HG03280 (cell line): ENCODE measurements around the gene CATSPERD.

Source experiments
- ATAC-seq: cut with Tn5 transposase; IDR thresholded peaks from one replicate; pipeline ENCODE4 v1.9.1; 2021; ENCODE audit warnings: mild to moderate bottlenecking, moderate library complexity; ENCODE audit not compliant: unreplicated experiment

The CATSPERD gene, protein sequence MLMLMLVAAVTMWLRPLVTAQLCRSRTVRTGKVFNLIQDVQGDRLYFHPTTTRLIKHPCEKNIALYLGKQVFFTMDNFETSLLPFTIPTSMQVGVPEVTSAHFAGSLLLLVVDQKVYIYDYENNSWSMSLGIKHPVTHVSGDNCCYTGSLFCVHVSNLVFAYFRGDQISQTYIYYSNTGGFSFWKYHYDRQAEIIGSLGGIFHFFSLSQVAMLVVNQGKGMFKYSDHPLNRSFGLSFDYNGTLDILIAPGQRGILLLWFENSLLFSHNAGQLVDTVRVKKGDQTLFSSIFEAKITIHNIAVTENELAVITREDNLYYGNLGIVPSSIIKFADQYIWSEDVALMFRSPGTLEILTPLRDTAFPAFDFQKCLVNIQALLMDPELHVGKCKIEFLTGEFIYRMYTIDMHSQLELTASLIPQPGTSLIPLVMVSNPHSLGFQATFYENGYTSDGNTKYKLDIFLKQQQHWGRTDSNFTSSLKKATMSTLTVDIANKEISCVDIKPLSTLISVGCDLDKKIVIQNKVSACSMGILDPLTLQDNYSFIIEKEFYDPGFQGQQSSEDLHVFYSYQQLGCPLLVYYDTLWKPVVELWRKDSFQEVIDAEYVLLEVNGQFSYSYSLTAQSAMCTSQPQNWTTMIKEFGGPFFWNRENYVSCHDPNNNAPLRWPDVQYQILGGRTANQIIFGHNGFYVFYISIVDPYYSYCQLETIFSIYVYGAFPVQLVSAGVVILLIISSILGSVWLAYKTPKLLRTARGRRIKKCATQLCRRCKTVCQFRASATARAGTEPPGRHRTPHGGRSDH

DNA sequence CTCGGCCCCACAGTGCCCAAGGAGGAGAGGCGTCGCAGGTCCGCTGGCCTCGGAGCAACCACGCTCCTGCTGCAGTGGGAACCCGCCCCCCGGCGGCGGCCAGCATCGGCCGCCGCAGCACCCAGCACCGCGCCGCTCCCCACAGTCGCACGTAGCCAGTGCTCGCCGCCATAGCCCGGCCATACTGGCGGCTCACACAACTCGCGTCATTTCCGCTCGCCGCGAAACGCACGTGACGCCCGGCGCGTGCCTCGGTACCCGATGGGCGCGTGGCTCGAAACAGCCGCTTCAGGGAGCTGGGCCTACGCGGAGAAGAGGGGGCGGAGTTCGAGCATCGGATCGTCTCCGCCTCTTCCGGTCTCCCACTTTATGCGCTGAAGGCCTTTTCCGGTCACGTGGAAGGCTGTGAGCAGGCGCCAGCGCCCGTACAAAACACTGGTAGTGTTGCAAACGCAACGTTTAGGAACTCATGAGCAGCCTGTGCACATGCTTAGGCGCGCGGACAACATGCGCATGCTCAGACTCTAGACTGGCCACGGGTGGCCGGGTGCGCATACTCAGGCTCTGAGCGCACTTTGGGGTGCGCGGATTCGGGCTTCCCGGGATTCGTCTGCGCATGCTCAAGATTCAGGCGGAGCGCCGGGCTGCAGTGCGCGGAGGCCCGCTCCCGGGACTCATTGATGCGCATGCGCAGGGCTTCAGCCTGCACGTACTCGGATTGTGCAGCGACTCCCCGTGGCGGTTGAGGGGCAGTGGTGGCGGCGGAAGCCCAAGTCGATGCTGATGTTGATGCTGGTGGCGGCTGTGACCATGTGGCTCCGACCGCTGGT is at the start of gene CATSPERD, which contains the start of gene LONP1:
CATSPERD (plus strand) TSS at position 677 of the 830 bp plus-strand sequence; CDS start at position 778, 101 bp downstream.
LONP1 (minus strand) TSS at position 186 of the 830 bp plus-strand sequence; CDS start at position 172, 14 bp downstream.
- peak; percentile 89 for ATAC-seq

DNA sequence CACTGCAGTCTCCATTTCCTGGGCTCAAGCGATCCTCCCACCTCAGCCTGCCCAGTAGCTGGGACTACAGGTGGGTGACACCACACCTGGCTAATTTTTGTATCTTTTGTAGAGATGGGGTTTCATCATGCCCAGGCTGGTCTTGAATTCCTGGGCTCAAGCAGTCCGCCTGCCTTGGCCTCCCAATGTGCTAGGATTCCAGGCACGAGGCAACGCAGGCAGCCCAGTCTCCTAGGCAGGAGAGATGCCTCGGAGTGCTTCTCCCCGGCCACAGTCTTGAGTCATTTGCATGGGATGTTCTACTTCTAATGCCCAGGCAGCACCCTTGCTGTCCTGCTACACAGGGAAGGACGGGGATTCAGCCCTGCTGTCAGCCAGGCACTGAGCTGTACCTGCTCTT is 48.8 kb upstream of the CATSPERD start:
- no peak for ATAC-seq

DNA sequence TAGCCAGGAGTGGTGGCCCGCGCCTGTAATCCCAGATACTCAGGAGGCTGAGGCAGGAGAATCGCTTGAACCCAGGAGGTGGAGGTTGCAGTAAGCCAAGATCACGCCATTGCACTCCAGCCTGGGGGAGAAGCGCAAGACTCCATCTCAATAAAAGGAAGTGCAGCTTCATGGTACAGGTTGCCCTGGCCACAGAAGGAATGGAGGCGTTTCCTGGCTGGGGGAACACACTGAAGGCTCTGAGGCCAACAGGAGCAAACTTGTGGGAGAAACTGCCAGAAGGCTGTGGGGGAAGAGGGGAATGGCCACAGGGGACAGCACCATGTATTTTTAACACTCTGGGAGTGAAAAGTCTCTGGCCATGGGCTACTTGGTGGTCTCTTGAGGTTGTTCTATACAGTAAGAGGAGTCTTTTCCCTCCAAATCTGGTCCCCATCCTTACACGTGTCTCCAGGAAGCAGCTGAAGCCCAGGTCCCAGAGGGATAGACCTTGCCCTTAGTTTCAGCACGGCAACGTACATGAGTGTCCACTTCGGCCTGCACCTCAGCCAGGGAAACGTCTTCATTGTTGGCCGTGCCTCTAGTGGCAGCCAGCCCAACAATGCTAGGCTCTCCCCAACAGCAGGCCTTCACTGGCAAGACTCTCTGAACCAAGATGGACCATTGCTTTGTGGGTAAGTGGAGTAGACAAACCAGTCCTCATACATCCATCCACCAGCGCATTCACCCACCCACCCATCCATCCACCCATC is 47.6 kb upstream of the CATSPERD start:
- ATAC-seq: no peak

DNA sequence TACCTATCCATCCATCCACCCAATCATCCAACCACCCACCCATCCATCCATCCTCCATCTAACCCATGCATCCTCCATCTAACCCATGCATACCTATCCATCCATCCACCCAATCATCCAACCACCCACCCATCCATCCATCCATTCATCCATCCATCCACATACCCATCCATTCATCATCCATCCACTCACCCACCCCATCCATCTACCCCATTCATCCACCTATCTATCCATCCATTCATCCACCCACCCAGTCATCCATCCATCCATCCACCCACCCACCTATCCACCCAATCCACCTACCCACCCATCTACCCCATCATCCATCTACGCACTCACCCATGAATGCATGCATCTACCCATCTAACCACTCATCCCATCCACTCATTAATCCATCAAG is 46.7 kb upstream of the CATSPERD start:
- no peak for ATAC-seq

DNA sequence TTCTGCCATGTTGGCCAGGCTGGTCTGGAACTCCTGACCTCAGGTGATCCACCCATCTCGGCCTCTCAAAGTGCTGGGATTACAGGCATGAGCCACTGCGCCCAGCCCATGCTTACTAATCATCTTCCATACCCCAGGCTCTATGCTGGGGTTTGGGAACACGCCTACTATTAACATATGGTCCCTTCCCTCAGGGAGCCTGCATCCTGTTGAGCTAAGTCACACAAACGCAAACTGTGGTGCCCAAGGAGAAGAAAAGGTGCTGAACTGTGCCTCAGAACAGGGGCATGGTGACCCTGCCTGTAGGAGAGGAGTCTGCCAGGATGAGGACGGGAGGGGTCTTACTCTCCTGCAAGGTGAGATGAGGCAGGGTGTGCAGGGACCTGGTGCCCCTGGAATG is 45.7 kb upstream of the CATSPERD start:
- ATAC-seq: no peak

DNA sequence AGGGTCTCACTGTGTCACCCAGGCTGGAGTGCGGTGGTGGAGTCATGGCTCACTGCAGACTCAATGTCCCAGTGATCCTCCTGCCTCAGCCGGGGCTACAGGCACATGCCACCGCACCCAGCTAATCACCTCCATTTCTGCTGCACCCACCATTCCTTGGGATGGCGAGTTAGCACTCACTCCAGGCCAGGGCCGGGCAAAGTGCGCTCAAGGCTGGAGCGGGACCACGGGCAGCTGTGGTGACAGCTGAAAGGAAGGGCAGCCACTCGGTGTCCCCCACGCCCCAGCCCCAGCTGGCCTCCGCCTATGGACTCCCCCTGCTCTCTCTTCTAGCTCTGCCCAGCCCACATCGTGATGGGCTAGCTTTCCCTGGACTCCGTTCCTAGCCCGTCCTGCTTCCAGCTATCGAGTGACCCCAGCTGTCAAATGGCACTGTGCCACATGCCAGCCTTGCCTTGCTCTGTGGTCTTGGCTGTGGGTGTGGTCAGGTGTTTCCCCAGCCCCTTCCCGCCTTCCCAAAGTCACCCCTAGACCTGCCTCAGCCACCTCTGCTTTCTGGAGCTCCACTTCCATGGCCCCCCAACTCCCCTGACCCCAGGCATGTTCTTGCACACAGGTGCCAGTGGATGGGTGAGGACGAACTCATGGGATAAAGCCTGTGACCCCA is 44.2 kb upstream of the CATSPERD start:
- ATAC-seq: no peak

DNA sequence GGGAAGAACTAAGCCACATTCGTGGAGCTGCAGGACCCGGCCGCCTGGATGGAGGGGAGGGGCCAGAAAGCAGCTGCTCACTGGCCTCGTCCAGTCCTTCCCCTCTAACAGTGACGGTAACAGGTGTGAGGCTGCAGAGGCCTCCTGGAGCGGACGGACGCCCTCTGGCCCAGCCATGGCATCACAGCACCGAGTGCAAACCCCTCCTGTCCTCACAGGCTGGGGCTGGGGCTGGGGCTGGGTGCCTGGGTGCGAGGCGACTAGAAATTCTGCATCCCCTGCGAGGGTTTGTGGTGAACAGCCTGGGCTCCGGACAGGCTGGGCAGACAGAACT is 43.7 kb upstream of the CATSPERD start:
- ATAC-seq: no peak

DNA sequence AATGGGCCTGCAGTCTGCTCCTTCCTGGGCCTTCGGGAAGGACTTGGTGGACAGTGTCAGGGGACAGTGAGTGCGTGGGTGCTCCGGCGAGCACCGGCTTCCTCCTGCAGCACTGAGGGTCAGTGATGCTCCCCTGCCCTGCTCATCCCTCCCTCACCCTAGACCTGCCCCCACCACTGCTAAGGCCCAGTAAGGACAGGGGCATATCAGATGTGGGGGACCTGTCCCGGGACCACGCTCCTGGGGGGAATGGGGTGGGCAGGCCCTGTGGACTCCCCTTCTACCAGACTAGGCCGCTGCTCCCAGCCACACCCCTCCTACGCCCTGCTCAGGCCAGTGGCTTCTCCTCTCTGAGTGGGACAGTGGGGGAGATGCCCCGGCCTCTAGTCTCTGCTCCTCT is 43.3 kb upstream of the CATSPERD start:
- no peak for ATAC-seq

DNA sequence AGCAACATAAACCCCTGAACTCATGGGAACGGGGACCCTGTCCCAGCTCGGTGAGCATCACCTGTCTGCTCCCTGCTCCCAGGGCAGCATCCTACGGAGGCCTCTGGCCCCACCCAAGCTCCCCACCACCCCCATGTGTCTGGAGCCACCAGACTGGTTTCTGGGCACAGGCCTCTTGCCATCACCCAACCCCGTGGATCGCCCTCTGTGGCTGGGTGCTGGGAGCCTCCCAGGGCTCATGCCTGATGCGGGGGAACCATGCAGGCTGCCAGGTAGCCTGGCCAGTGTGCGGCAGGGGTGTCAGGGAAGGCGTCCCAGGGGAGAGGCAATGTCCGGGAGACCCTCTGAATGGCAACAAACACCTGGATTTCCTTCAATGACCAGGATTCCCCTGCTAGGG is 42.9 kb upstream of the CATSPERD start:
- ATAC-seq: no peak

DNA sequence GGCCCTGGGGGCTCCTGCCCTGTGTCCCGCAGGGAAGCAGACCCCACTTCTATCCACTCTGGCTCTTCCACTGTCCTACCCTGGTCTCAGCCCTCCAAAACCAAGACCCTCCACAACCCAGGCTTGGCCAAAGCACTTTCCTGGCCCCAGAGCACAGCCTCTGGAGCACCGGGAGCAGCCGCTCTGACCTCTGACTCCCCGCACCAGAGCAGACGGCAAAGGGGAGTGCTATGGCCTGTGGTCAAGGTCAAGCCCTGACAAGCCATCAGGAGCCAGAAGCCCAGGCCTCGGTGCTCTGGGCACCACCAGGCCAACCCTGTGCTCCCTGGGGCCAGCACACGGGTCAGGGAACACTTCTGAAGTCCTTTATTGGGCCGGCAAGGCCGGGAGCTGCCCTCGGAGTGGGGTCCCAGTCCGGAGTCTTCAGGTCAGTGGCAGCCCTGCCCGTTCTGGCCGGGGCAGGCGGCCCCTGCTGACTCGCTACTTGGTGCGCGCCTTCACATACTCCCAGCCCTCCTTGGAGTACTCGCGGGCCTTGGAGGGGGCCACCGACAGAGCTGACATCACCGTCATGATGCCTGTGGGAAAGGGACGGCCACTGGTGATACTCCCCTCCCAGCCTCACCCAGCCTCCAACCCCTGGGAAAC is 42.2 kb upstream of the CATSPERD start:
- ATAC-seq: no peak

DNA sequence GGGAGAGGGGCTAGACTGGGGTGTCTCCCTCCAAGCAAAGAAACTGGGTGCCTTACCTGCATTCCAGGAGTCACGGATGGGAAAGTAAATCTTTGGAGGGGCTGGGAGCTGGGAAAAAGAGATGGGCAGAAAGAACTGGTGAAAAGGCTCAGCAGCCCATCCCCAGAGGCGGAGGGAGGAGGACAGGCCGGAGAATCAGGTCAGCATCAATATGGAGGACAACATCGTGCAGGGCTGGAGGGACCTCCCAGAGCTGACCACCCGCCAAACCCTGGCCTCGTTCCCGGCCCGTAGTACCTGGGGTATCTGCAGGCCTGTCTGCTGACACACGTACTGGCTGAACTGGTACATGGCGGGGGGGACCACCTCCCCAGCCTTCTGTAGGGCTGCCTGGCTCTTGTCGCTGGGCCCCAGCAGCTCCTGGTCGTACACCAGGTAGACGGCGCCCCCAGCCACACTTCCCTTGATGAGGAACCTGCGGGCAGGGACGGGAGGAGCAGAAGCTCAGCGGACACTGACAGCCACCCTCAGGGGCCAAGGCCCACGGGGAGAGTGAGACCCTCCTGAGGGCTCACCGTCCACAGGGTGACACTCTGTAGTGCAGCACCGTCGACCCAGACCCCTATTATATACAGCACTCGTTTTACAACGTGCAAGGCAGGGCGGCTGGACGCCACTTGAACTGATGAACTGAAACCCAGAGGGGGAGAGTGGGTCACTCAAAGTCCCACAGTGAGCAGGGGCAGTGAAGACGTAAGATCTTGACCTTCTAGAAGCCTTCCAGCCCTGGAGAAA is 41.0 kb upstream of the CATSPERD start:
- no peak for ATAC-seq

DNA sequence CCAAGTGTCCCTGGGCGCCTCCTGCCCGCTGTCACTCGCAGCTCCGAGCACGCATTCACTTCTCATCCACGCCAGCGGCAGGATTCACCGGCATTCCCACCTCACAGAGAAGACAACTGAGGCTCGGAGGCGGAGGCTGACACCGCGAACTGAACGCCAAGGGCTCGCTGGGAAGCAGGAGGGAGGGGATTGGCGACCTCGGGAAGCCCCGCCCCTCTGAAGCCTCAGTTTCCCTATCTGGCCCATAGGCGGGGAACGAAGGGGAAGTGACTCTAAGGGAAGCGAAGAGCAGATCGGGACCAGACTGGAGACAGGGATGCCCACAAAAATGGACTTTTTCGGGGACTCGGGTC is 40.4 kb upstream of the CATSPERD start:
- no peak for ATAC-seq

DNA sequence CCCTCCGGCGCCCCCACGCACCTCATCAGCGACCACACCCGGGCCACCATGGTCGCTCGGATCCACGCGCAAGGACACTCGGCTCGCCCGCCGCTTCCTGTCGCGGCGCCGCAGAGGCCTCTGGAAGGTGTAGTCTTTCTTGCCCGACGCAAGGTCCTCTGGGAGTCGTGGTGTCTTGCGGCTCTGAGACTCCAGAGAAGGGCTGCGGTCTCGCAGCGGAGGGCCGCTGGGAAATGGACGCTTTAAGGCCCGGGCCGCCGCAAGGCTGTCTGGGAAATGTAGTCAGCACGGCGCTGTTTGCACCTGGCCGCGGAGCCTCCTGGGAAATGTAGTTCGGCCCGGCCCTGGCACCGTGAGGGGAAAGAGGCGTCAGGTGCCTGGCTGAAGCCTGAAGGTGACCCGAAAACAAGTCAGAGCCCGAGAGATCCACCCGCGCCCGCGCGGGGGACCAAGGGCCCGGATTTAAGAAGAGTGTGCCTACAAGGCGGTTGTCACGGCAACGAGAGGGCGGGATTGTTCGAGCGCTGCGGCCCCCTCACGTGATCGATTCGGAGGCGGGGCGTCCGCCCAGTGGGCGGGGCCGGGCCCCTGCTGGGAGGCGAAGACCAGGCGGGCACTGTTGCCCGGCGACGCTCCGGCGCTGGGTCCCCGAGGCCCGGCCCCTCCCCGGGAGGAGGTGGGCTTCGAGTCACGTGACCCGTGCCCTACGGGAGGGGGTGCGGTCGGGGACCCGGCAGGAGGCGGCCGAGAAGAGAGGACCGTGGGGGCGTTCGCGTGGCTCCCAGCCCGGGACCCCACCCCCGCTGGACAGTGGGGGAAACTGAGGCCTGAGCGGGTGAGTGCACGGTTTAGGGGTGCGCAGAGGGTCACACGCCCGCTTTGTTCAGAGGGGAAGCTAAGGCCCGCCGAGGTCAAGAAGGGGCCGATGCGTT is 39.7 kb upstream of the CATSPERD start, which contains the start of the genes HSD11B1L and MICOS13:
HSD11B1L (plus strand) TSS at position 591 of the 932 bp plus-strand sequence. CDS start 3,806 bp downstream, outside the sequence.
MICOS13 (minus strand) TSS at position 80 of the 932 bp plus-strand sequence; CDS start at position 50, 30 bp downstream.
- peak; percentile 86 for ATAC-seq

DNA sequence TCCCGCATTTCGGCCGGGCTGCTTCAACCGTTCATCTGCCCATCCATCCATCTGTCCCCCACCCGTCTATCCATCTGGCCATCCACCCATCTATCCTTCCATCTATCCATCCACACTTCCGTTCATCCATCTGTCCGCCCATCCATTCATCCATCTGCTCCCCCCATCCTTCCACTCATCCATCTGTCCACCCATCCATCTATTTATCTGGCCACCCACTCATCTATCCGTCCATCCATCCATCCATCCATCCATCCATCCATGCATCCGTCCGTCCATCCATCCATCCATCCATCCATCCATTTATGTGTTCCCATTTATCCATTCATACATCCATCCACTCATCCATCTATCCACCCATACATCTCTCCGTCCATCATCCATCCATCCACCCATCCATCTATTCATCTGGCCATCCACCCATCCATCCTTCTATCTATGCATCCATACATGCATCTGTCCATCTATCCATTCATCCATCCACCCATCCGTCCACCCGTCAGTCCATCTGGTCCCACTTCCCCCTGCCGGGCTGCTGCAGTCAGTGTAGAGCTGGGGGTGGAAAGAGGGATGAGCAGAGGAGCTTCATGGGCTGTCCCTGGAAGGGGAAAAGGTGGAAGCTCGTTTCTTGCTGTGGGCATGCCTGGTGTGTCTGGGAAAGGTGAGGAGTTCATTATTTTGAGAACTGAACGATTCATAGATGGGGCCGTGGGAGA is 38.9 kb upstream of the CATSPERD start:
- no peak for ATAC-seq

DNA sequence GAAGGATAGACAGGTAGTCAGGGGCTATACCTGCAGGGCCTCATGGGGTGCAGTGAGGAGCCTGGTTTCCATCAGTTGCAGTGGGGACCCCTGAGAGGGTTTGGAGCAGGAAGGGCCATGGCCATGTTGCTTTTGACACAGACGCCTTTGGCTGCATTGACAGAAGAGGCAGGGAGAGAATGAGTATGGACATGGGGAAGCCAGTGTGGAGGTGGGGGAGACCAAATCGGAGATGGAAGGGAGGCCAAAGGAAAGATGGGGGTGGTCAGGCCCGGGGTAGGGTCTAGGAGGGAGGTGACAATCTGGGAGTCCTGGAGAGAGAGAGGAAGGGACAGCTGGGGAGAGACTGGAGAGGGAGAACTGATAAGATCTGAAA is 38.3 kb upstream of the CATSPERD start:
- ATAC-seq: no peak

DNA sequence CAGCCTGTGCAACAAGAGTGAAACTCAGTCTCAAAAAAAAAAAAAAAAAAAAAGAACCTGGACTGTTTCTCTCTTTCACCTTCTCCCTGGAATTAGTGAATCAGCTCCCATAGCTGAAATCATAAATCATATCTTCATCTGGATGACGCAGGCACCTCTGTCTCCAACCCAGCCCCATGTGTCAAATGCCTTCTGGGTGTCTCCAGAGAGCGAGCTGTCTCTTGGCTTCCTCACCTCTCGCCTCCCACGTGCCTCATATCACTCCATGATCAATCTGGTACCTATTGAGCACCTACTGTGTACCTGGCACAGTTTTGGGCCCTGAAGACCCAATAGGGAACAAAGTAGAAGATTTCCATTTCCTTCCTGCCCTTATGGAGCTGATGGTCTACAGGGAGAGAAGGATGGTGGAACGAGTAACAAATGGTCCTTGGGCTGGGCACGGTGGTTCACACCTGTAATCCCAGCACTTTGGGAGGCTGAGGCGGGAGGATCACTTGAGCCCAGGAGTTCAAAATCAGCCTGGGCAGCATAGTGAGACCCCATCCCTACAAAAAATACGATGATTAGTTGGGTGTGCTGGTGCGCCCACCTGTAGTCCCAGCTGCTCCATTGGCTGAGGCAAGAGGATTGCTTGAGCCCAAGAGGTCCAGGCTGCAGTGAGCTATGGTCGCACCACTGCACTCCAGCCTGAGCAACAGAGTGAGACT is 37.1 kb upstream of the CATSPERD start:
- no peak for ATAC-seq
